ENCODE results near the gene KLF7.

The KLF7 gene

GRCh38 chr2:207088839-207089238 is 76.9 kb downstream of the KLF7 start:
- DNase-seq = no peak

- no peak for DNase-seq
Observed at GRCh38 chr2:207088276-207088675, 77.5 kb downstream of the KLF7 start.

- no peak for DNase-seq
Observed at GRCh38 chr2:207087046-207087902, 78.5 kb downstream of the KLF7 start.

DNA sequence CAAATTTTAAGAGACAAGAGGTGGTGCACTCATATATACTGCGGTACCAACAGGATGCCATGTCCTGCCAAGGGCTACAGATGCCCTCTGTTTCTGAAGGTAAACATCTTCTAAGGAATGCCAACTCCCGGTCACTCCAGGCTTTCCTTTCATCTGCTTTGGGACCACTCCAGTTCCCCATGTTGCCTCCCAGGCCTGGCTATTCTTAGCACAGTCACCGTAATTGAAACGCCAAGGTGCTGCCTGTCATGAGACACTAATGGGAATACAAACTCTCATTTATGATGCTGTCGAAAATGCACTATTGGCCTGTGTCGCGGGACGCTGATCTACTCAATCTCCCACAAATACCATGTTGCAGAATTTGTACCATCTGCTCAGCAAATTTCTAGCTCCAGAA is 79.6 kb downstream of the KLF7 start:
- no peak for DNase-seq

DNA sequence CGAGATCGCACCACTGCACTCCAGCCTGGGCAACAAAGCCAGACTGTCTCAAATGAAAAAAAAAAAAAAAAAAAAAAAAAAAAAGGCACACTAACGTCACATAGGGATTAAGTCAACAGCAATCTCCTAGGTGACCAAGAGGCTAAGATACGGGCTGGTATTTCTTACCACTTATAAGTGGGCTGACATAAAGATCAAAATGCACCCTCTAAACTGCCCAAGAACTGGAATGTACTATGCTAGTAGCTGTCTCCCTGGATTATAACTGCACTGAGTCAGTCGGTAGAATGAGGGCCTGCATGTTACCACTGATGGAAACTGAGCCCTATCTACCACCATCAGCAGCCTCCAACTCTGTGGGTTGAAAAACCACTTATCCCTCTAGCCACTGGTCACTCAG is 80.6 kb downstream of the KLF7 start:
- DNase-seq = no peak

GRCh38 chr2:207083361-207084110 is 82.2 kb downstream of the KLF7 start:
- DNase-seq = no peak

- no peak for DNase-seq
Observed at GRCh38 chr2:207082619-207083018, 83.1 kb downstream of the KLF7 start.

DNA sequence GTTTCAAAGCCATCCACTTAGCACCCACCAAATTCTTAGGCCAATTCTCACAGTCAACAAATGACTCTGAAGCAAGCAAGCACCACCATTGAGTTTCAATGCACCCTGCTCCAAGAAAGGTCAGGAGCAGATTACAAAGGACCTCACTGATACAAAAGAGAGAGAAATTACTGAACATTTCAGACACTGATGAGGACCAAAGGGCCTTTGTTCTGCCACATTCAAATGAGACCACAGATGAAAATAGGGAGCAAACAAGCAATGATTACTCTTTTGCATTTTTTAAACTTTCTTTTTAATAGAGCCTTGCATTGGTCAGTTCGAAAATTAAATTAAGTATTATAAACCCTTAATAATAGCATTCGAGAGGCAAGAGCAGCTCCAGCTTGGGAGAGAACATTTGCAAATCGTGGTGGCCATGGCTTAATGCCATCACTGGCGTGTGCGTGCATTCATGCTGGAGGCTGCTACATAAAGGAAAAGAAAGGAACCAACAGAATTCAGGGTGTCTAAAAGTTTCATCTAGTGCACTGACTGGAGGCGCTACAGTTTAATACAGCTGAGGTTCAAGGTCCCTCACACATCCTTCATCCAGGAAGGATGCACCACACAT is 87.5 kb downstream of the KLF7 start:
- no peak for DNase-seq

DNA sequence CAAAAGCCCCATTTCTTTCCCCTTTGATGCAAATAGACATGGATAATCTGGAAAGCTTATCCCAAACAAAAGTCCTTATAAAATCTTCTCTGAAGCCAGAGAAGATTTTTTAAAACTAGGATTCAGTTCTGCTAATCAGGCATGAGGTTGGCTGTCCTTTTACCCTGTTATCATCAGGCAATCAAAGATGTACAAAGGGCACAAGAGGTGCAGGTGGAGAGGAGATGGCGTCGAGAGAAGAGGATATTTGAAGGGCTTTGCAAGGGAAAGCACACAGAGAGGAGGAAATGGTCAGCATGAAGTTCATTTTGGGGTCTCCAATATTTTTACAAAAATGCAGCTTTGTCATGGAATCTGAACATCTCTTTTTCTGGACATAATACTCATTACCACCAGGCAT is 88.5 kb downstream of the KLF7 start:
- no peak for DNase-seq

GRCh38 chr2:207075456-207075855 is 90.3 kb downstream of the KLF7 start:
- no peak for DNase-seq

DNA sequence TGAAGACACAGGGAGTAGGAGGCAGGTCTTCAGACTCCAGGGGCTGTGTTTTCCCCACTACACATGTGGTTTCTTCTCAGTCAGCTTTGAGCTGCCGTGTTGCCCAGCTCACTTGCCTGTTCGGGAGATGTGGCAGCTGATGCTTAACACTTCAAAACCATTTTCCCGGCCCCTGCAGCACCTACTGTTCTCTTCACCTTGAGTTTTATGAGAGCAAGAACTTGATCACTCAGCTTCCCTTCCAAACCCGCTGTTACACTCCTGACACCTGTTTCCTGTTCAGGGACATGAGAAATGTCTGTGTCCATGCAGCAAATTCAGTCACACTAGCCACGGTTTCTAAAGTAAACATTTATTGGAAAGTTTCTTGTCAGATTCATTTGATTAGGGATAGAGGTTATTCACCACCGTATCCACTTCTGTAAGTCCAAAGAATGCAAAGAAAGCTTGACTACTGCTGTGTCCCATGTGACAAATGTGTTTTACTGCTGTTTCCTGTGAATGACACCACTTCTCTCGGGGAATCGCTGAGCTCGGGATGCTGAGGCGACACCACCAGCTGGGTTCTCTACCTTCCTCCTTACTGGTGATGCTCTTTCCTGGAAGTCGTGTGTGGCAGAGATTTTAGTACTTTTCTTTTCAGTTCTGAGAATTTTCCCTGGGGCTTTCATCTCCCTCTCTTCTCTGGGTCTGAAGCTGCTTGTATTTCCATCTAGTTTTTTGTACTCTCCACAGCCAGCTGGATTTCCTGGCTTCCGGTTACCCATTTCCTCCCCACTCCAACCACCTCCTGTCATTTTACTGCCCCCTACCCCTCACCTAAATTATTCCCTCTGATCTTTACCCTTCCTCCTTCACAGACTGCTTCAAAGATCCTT is 91.7 kb downstream of the KLF7 start:
- no peak for DNase-seq

GRCh38 chr2:207073412-207073800 is 92.3 kb downstream of the KLF7 start:
- DNase-seq = no peak

DNA sequence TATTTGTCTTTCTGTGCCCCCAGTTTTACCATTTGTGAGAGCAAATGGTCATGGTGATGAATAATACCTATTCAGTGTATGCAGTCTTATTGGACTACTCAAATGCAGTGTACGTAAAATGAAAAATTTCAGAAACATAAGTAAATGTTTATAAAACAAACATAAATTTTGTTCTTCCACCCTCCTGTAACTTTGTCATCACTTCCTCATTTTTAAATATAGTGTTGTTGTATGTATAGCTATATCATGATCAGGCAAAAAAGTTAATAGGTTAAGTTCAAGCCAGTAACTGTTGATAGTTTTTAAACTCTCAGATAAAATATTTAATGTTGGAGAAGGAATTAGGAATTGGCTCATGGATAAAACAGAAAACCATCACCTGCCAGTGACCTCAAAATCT is 93.2 kb downstream of the KLF7 start:
- DNase-seq = no peak

DNA sequence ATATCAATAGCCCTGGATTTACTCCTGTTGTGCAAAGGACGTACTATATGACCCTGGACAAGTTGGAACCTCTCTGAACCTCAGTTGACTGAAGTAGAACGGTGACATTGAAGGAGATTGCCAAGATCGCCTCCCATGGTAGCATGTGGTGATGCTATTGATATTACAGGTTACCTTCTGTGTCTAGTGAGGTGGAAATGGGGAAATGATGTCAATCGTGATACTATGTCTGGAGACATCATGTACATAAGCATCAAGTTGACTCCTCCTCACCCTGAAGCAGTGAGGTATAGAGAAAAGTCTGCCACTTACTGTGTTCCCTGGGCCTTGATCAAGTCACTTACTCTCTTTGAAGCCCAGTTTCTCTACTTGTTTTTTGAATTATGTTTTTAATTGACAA is 93.9 kb downstream of the KLF7 start:
- DNase-seq = no peak

GRCh38 chr2:207067473-207067872 is 98.3 kb downstream of the KLF7 start:
- no peak for DNase-seq

DNA sequence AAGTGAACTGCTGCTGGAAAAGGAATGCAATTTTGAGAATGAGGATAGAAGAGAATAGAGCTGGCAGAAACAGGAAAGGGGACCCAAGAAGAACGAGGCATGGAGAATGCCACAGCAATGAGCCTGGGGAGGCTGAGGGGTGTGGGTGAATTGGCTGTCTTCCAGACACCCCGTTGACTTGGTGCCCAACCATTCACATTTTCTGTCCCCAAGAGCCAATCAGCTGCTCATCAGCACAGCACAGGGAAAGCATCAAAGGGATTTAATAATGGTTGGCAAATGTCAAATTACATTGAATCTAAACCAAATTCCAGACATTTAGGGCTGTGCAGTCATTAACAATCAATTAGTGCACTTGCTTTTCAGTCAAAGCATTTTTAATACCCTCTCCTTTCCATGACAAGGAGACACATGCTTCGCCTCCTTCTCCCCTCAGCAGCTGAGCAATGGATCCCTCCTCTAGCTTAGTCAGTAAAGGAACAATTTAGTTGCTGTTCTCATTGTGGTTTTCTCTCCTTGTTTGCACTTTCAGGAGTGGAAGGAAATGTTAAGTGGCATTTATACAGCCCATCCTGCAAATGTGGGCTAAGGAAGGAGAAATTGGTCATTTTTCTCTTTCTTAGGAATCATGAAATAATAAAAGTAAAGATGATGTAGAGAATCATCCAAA is 98.8 kb downstream of the KLF7 start:
- DNase-seq = no peak

GRCh38 chr2:207066166-207066565 is 99.6 kb downstream of the KLF7 start:
- DNase-seq = no peak

- no peak for DNase-seq
Observed at GRCh38 chr2:207064128-207064690, 101.5 kb downstream of the KLF7 start.

GRCh38 chr2:207061181-207061580 is 104.6 kb downstream of the KLF7 start:
- no peak for DNase-seq

DNA sequence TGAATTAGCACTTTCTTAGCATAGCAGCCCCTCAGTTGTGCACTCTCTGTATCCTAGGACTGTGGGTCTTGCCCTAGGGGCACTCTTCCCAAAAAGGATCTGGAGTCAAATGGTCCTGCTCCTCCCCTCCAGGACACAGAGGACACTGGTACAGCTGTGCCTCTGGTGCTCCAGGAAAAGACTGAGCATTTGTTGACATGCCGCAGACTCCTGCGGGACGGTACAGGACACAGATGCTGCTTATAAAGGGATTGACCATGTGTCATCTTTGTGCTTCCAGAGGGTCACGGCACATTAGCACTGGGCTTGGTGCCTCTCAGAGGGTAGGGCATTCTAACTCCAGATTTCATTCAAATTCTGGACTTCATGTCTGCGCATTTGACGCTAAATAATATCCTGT is 110.5 kb downstream of the KLF7 start:
- DNase-seq = no peak

- no peak for DNase-seq
Observed at GRCh38 chr2:207054521-207054920, 111.2 kb downstream of the KLF7 start.
